Right ventricle myocardium superior (tissue), 1 donor: ENCODE measurements around the gene BMP7. TPM values are rescaled to one million over a fixed set of nuclear protein-coding genes. Genes with fewer than 3 reads are reported as not detected.

Experiments used
- ATAC-seq: fragments of 200-7000 bp; cut with Tn5 transposase; one replicate; pipeline ENCODE4 v1.9.1; 2020; ENCODE audit warnings: mild to moderate bottlenecking; ENCODE audit not compliant: poor library complexity
- DNase-seq: peaks from one replicate; pipeline ENCODE4 v3.0.0-alpha.2; 2020
- intact Hi-C: fragments of 100-400 bp; cut with DNase I; formaldehyde crosslinking; loops from one replicate; pipeline ENCODE4 v1.11.2; 2022
- total RNA-seq: library from RNA; stranded (reverse); fragmentation: NEBNext Ultra II Directional; extraction: Animal tissue kit (Norgen Biotek cat#: 25700); gene quantifications from one replicate; pipeline ENCODE4 v1.2.1, GENCODE V29; 2021
- donor health status: DM: no; HTN: yes; CAD: no; lungs with severe emphysema.

The BMP7 gene
- total RNA-seq, 1 donor from 2014 or later = 23.2 TPM

- ATAC-seq (no peak), DNase-seq (no peak)
- intact Hi-C loops = no loop called here
Observed at GRCh38 chr20:57210054-57210910, 56.2 kb downstream of the BMP7 start.

- DNase-seq (no peak), ATAC-seq (no peak)
- intact Hi-C loops = no loop called here
Observed at GRCh38 chr20:57209413-57209812, 57.0 kb downstream of the BMP7 start.

GRCh38 chr20:57208198-57208597 lies 58.2 kb downstream of the BMP7 start:
- DNase-seq (no peak), ATAC-seq (no peak)
- intact Hi-C loops = no loop called here

- DNase-seq (no peak), ATAC-seq (no peak)
- intact Hi-C loops = no loop called here
Observed at GRCh38 chr20:57207251-57207650, 59.2 kb downstream of the BMP7 start.

GRCh38 chr20:57205606-57206219 lies 60.7 kb downstream of the BMP7 start:
- intact Hi-C loops = no loop called here
- ATAC-seq = no peak
- no peak for DNase-seq

- DNase-seq (no peak), ATAC-seq (no peak)
- intact Hi-C loops = no loop called here
Observed at GRCh38 chr20:57203986-57204385, 62.5 kb downstream of the BMP7 start.

GRCh38 chr20:57203204-57203603 lies 63.2 kb downstream of the BMP7 start:
- no peak for DNase-seq
- intact Hi-C loops = no loop called here
- ATAC-seq = no peak

GRCh38 chr20:57202309-57202708 lies 64.1 kb downstream of the BMP7 start:
- DNase-seq (no peak), ATAC-seq (no peak)
- intact Hi-C loops = no loop called here

GRCh38 chr20:57200882-57201695 lies 65.4 kb downstream of the BMP7 start:
- ATAC-seq (peak; percentile 45), DNase-seq (no peak)
- intact Hi-C loops = no loop called here

GRCh38 chr20:57199656-57200405 lies 66.6 kb downstream of the BMP7 start:
- intact Hi-C loops = no loop called here
- DNase-seq (no peak), ATAC-seq (no peak)

- ATAC-seq (no peak), DNase-seq (no peak)
- intact Hi-C loops = no loop called here
Observed at GRCh38 chr20:57198132-57199072, 68.0 kb downstream of the BMP7 start.

- intact Hi-C loops = no loop called here
- DNase-seq (no peak), ATAC-seq (no peak)
Observed at GRCh38 chr20:57197352-57198131, 68.9 kb downstream of the BMP7 start.

- ATAC-seq (peak; percentile 20), DNase-seq (no peak)
- intact Hi-C loops = no loop called here
Observed at GRCh38 chr20:57195469-57196100, 70.9 kb downstream of the BMP7 start.

GRCh38 chr20:57195023-57195422 lies 71.4 kb downstream of the BMP7 start:
- no peak for ATAC-seq
- intact Hi-C loops = no loop called here

GRCh38 chr20:57194154-57194553 lies 72.3 kb downstream of the BMP7 start:
- no peak for DNase-seq
- ATAC-seq = no peak
- intact Hi-C loops = no loop called here

More at GRCh38 chr20:57195023-57195422, 71.4 kb downstream of the BMP7 start:
- no peak for DNase-seq

- ATAC-seq = no peak
- intact Hi-C loops = no loop called here
- no peak for DNase-seq
Observed at GRCh38 chr20:57193094-57193493, 73.3 kb downstream of the BMP7 start.

- intact Hi-C loops = no loop called here
- ATAC-seq (no peak), DNase-seq (no peak)
Observed at GRCh38 chr20:57192311-57192710, 74.1 kb downstream of the BMP7 start.
